ENCODE measurements around the gene INTS11.

GRCh38 chr1:1295154-1295923, 29.1 kb downstream of the INTS11 start:
- TF ChIP-seq CTCF (conservative IDR thresholded peaks at IDR 0.05), result no peak
- TF ChIP-seq ZFX (IDR thresholded peaks at IDR 0.05), result no peak
